K562 (cell line): ENCODE results near the gene APOBEC3A. TPM values are rescaled to one million over a fixed set of nuclear protein-coding genes. Genes with fewer than 3 reads are reported as not detected.
A peak's percentile ranks its signal among the peaks of the same experiment; 100 is the strongest.

Source experiments
- ATAC-seq: fragments of 200-7000 bp; cut with Tn5 transposase; 3 replicates; pipeline ENCODE4 v1.9.1; 2020; ENCODE audit warnings: moderate library complexity
- BruUV-seq: library from RNA; stranded (reverse); fragments of 400-500 nt; replicated peaks from 2 replicates; lab custom pipeline; 2021; lab: Mats Ljungman, UMichigan
- CTCF ChIA-PET: fragments of 300-600 bp; formaldehyde crosslinking; extraction: SDS; loops from one replicate; lab custom pipeline; 2021; ENCODE audit warnings: low intra/inter-chr PET ratio; lab: Yijun Ruan, JAX
- POLR2A ChIA-PET: fragments of 300-600, 350-650 bp; sonication (Branson Sonifier 250); formaldehyde crosslinking; extraction: SDS; loops from one replicate; lab custom pipeline; 2021; ENCODE audit warnings: antibody characterized with exemption, inconsistent platforms; lab: Yijun Ruan, JAX
- DNase-seq, 4 experiments: peaks; one replicate each; pipeline versions ENCODE4 v3.0.0 to v3.0.0-alpha.2; 2011 to 2018; ENCODE audit warnings: low spot score in 3 of 4, mixed read lengths in 3 of 4; ENCODE audit errors: extremely low read depth in 1 of 4
- FAIRE-seq: peaks from 2 replicates; lab custom pipeline; 2011; peaks lifted over from hg19 to GRCh38; lab: Jason Lieb, UNC
- H2AFZ ChIP-seq: 2 replicates; pipeline ENCODE4 v1.6.0; 2011; ENCODE audit warnings: low read depth, low read length, control low read depth, inconsistent platforms
- H3K27ac ChIP-seq: fragments of 200-600 bp; 3 replicates; pipeline ENCODE4 v1.8.0; 2011; ENCODE audit warnings: low read depth, mild to moderate bottlenecking, control low read depth, inconsistent platforms, low read length, moderate library complexity, mixed read lengths; ENCODE audit errors: extremely low read depth
- H3K27me3 ChIP-seq, 2 experiments: fragments of 300-600 bp in 1 of 2; 2 replicates in 1 of 2; 3 replicates in 1 of 2; pipeline versions ENCODE4 v1.6.0 to v1.8.0; 2011; ENCODE audit warnings: inconsistent platforms in 2 of 2, low read length in 2 of 2, mild to moderate bottlenecking in 1 of 2, mixed read lengths in 1 of 2, moderate library complexity in 1 of 2; ENCODE audit not compliant: control insufficient read depth in 2 of 2, insufficient read depth in 2 of 2
- H3K36me3 ChIP-seq: fragments of 300-600 bp; 3 replicates; pipeline ENCODE4 v1.8.0; 2011; ENCODE audit warnings: mild to moderate bottlenecking, low read length, inconsistent platforms; ENCODE audit not compliant: control insufficient read depth, insufficient read depth
- H3K4me1 ChIP-seq, 2 experiments: fragments of 200-600 bp in 1 of 2; replicated peaks in 1 of 2; 2 replicates in 1 of 2; 3 replicates in 1 of 2; pipeline versions ENCODE4 v1.5.1 to v1.8.0; 2011; ENCODE audit warnings: inconsistent platforms in 2 of 2, low read length in 2 of 2, mild to moderate bottlenecking in 1 of 2, mixed read lengths in 1 of 2, moderate library complexity in 1 of 2; ENCODE audit not compliant: control insufficient read depth in 2 of 2, insufficient read depth in 2 of 2
- H3K4me2 ChIP-seq: 2 replicates; pipeline ENCODE4 v1.6.1; 2011; ENCODE audit warnings: low read length, control low read depth, inconsistent platforms, mixed read lengths; ENCODE audit not compliant: insufficient read depth
- H3K4me3 ChIP-seq: fragments of 200-600 bp; sonication (generic), shearing (Covaris generic); 2 replicates; pipeline ENCODE4 v1.5.1; 2016; ENCODE audit warnings: control low read depth, inconsistent platforms
- H3K79me2 ChIP-seq: fragments of 200-600 bp; 3 replicates; pipeline ENCODE4 v1.8.0; 2011; ENCODE audit warnings: low read length, inconsistent platforms; ENCODE audit not compliant: control insufficient read depth, insufficient read depth
- H3K9ac ChIP-seq, 2 experiments: 2 replicates each; pipeline versions ENCODE4 v1.6.0 to v1.6.1; 2011; ENCODE audit warnings: low read depth in 2 of 2, low read length in 2 of 2, control low read depth in 1 of 2, inconsistent platforms in 1 of 2, mild to moderate bottlenecking in 1 of 2, mixed read lengths in 1 of 2; ENCODE audit not compliant: insufficient read depth in 1 of 2
- H3K9me1 ChIP-seq: one replicate; pipeline ENCODE4 v1.6.0; 2011; ENCODE audit warnings: inconsistent platforms, mild to moderate bottlenecking, low read length, moderate library complexity; ENCODE audit not compliant: control insufficient read depth, insufficient read depth
- H3K9me3 ChIP-seq: replicated peaks from 2 replicates; pipeline ENCODE4 v1.5.1; 2011; ENCODE audit warnings: low read depth, low read length, inconsistent platforms; ENCODE audit not compliant: control insufficient read depth, insufficient read depth
- H4K20me1 ChIP-seq: replicated peaks from 2 replicates; pipeline ENCODE4 v1.6.1; 2011; ENCODE audit warnings: low read length, inconsistent platforms, mixed read lengths; ENCODE audit not compliant: control insufficient read depth, insufficient read depth
- ATF7 ChIP-seq: fragments of 450-650 bp; IDR thresholded peaks from 2 replicates; pipeline ENCODE4 v1.7.1; 2014; ENCODE audit warnings: mild to moderate bottlenecking, moderate library complexity
- CEBPB ChIP-seq: fragments of 450-650 bp; IDR thresholded peaks from 2 replicates; pipeline ENCODE4 v1.6.1; 2016; ENCODE audit warnings: missing genetic modification characterization, missing compliant biosample characterization
- JUNB ChIP-seq: fragments of 450-650 bp; formaldehyde crosslinking; conservative IDR thresholded peaks from 2 replicates; pipeline ENCODE4 v1.4.0; 2020; ENCODE audit warnings: mild to moderate bottlenecking
- JUND ChIP-seq, 2 experiments: IDR thresholded peaks; 2 replicates in 1 of 2; 3 replicates in 1 of 2; pipeline ENCODE4 v1.6.1; 2011; ENCODE audit warnings: borderline replicate concordance in 2 of 2, low read depth in 2 of 2, low read length in 2 of 2, improper control_type of control experiment in 1 of 2, missing biosample characterization in 1 of 2, missing genetic modification characterization in 1 of 2, missing genetic modification reagents in 1 of 2
- MAX ChIP-seq: sonication (generic); formaldehyde crosslinking; IDR thresholded peaks from 2 replicates; pipeline ENCODE4 v1.9.0; 2022; ENCODE audit warnings: mild to moderate bottlenecking, missing genetic modification reagents
- NRF1 ChIP-seq, 2 experiments: fragments of 450-650 bp; IDR thresholded peaks in 1 of 2; conservative IDR thresholded peaks in 1 of 2; 2 replicates each; pipeline ENCODE4 v1.6.1; 2014; ENCODE audit warnings: mild to moderate bottlenecking in 2 of 2
- RBM17 ChIP-seq: fragments of 200-400 bp; formaldehyde crosslinking; IDR thresholded peaks from 2 replicates; pipeline ENCODE4 v1.6.1; 2017; ENCODE audit warnings: low read depth, mild to moderate bottlenecking, low read length, borderline replicate concordance
- TEAD4 ChIP-seq, 2 experiments: sonication (generic) in 1 of 2; formaldehyde crosslinking in 1 of 2; IDR thresholded peaks; 2 replicates each; pipeline versions ENCODE4 v1.6.1 to v1.8.0; 2012 to 2022; ENCODE audit warnings: borderline replicate concordance in 1 of 2, inconsistent platforms in 1 of 2, low read length in 1 of 2, mild to moderate bottlenecking in 1 of 2, missing genetic modification reagents in 1 of 2
- THAP7 ChIP-seq: fragments of 250-450 bp; sonication (Bioruptor Pico); IDR thresholded peaks from 2 replicates; pipeline ENCODE4 v1.5.0; 2021
- THRA ChIP-seq: fragments of 450-650 bp; IDR thresholded peaks from 2 replicates; pipeline ENCODE4 v1.6.1; 2017; ENCODE audit warnings: mild to moderate bottlenecking, moderate library complexity
- ZNF512 ChIP-seq: IDR thresholded peaks from 2 replicates; pipeline ENCODE4 v1.6.1; 2016; ENCODE audit warnings: missing genetic modification characterization, missing compliant biosample characterization
- WGBS: fragments of 100-300 bp; shearing (Covaris generic); methylation state at CpG from one replicate; pipeline ENCODE4 v1.1.6; 2016; ENCODE audit warnings: low coverage, mixed read lengths; ENCODE audit not compliant: insufficient coverage; ENCODE audit errors: missing lambda C conversion rate; 5-methylcytosine and 5-hydroxymethylcytosine counted together
- in situ Hi-C: fragments of 300-500 bp; cut with MboI; formaldehyde crosslinking; loops from 4 replicates; pipeline ENCODE4 v1.15.0; 2018; ENCODE audit warnings: inconsistent platforms, mixed read lengths
- intact Hi-C: fragments of 100-400 bp; cut with micrococcal nuclease; formaldehyde crosslinking; loops from 2 replicates; pipeline ENCODE4 v1.14.2; 2022
- polyA plus RNA-seq, 8 experiments: library from polyadenylated mRNA; depleted of rRNA in 4 of 8; stranded (reverse) in 5 of 8; unstranded in 3 of 8; fragments of >200 nt; fragmentation: Nextera tagmentation in 2 of 8; fragmentation: Illumina TruSeq in 1 of 8; extraction: Ambion mirVana in 2 of 8; extraction: Trizol in 1 of 8; gene quantifications; 2 replicates each; pipeline versions ENCODE4 v1.2.1 to v1.2.3, GENCODE V29; 2011 to 2014; ENCODE audit warnings: inconsistent platforms in 1 of 8, missing spikeins in 1 of 8
- total RNA-seq, 7 experiments: library from RNA; depleted of rRNA in 6 of 7; stranded (reverse); fragments of >200 nt in 6 of 7; fragmentation: Illumina TruSeq in 2 of 7; extraction: Trizol in 2 of 7; gene quantifications; 2 replicates each; pipeline versions ENCODE4 v1.2.1 to v1.2.3, GENCODE V29; 2011 to 2021; ENCODE audit warnings: low replicate concordance in 1 of 7

APOBEC3A gene
- total and polyA plus RNA-seq, 9 of the 15 experiments (the other 6 are each of a cell fraction or from before 2014, with no cell fraction given) = 0.04 TPM; not detected in 8

GRCh38 chr22:38967451-38968450 is 10.3 kb downstream of the APOBEC3A start:
- Histone ChIP-seq H3K4me3 (no peak overlapping the region), H3K4me2 (no peak overlapping the region), H2AFZ (no peak overlapping the region), H3K27me3 (peaks cover 0 to 31% of the 10 kb centered on the region in 2 experiments; a peak in 3 of 5 replicates), H3K27ac (no peak overlapping the region), H3K9me3 (no peaks in the 10 kb centered on the region), H4K20me1 (no peaks in the 10 kb centered on the region), H3K36me3 (no peaks in the 10 kb centered on the region), H3K9ac (peak overlapping the region in 1 of 2 experiments; percentile 48; a peak in 2 of 4 replicates), H3K79me2 (no peaks in the 10 kb centered on the region), H3K9me1 (no peaks in the 10 kb centered on the region), H3K4me1 (peaks cover 10 to 37% of the 10 kb centered on the region in 2 experiments; a peak in 4 of 5 replicates)
- WGBS = 13% methylated on average over 13 of the region's 15 CpGs
- ATAC-seq = peak; percentile 65
- ChIA-PET CTCF (interaction anchor here (0.5 kb wide), 1 partner anchor 35 kb away, joined by 4 read pairs; no protein-coding TSS in a partner anchor), POLR2A (interaction anchor here (0.6 kb wide), 1 partner anchor 247 kb away, joined by 3 read pairs; no protein-coding TSS in a partner anchor)
- in situ Hi-C loops (no loop called here), intact Hi-C loops (no loop called here)
- peak; percentile 11 for FAIRE-seq
- no TSS peak for BruUV-seq
- peak in 2 of 4 experiments; percentile 36 to 37 for DNase-seq
- no peak for TF ChIP-seq JUNB
- TF ChIP-seq THRA = no peak
- no peak for TF ChIP-seq RBM17
- TF ChIP-seq ATF7 = peak; percentile 66; the same call in 1 of the 2 replicates
- 0 out of 2 replicates have a peak, but pooled peaks have one; percentile 29 for TF ChIP-seq MAX
- peak; percentile 32; the same call in 1 of the 2 replicates for TF ChIP-seq JUND (IDR thresholded peaks at IDR 0.05; ENCODE audit: borderline replicate concordance, low read depth, low read length)
- no peak; the same call in 2 of the 3 replicates for TF ChIP-seq JUND (tag; IDR thresholded peaks at IDR 0.05; ENCODE audit: borderline replicate concordance, low read depth, low read length)
- TF ChIP-seq ZNF512 (tag) = no peak
- no peak for TF ChIP-seq TEAD4 (IDR thresholded peaks at IDR 0.05; ENCODE audit: low read length)
- TF ChIP-seq TEAD4 (CRISPR knock-in tag; IDR thresholded peaks at IDR 0.05; ENCODE audit: borderline replicate concordance) = no peak
- 0 out of 4 replicates have a peak, but pooled peaks of 1 of the 2 experiments have one; percentile 30 for TF ChIP-seq NRF1 (conservative IDR thresholded peaks at IDR 0.05 in 1 of 2, IDR thresholded peaks at IDR 0.05 in 1 of 2)
- 0 out of 2 replicates have a peak, but pooled peaks have one; percentile 15 for TF ChIP-seq CEBPB (tag)
- no peak for TF ChIP-seq THAP7 (CRISPR knock-in tag)
